Neural cell (in vitro differentiated cells): ENCODE measurements around the gene ALDOC.

ENCODE experiments used
- EP300 ChIP-seq: fragments of 450-650 bp; conservative IDR thresholded peaks from 2 replicates; pipeline ENCODE4 v1.6.1; 2014; ENCODE audit warnings: antibody characterized with exemption, mild to moderate bottlenecking, moderate library complexity; ENCODE audit not compliant: poor library complexity, severe bottlenecking
- RAD21 ChIP-seq: fragments of 450-650 bp; conservative IDR thresholded peaks from 2 replicates; pipeline ENCODE4 v1.6.1; 2014; ENCODE audit warnings: antibody characterized with exemption, mild to moderate bottlenecking, moderate library complexity
- SMC3 ChIP-seq: fragments of 450-650 bp; conservative IDR thresholded peaks from 2 replicates; pipeline ENCODE4 v1.6.1; 2014; ENCODE audit warnings: antibody characterized with exemption, mild to moderate bottlenecking, moderate library complexity; ENCODE audit not compliant: poor library complexity
- TAF1 ChIP-seq: IDR thresholded peaks from 2 replicates; pipeline ENCODE4 v1.6.1; 2012; ENCODE audit warnings: low read depth
- TF ChIP-seq, protein P1 (sequence below): fragments of 450-650 bp; IDR thresholded peaks from 2 replicates; pipeline ENCODE4 v1.5.1; 2014; ENCODE audit warnings: antibody characterized with exemption, mild to moderate bottlenecking, moderate library complexity; ENCODE audit not compliant: poor library complexity, severe bottlenecking

GRCh38 chr17:28552176-28552999 lies 24.3 kb downstream of the ALDOC start, which contains the start of gene UNC119:
- peak; percentile 7 for TF ChIP-seq TAF1
- TF ChIP-seq EP300 = no peak
- TF ChIP-seq, protein P1, sequence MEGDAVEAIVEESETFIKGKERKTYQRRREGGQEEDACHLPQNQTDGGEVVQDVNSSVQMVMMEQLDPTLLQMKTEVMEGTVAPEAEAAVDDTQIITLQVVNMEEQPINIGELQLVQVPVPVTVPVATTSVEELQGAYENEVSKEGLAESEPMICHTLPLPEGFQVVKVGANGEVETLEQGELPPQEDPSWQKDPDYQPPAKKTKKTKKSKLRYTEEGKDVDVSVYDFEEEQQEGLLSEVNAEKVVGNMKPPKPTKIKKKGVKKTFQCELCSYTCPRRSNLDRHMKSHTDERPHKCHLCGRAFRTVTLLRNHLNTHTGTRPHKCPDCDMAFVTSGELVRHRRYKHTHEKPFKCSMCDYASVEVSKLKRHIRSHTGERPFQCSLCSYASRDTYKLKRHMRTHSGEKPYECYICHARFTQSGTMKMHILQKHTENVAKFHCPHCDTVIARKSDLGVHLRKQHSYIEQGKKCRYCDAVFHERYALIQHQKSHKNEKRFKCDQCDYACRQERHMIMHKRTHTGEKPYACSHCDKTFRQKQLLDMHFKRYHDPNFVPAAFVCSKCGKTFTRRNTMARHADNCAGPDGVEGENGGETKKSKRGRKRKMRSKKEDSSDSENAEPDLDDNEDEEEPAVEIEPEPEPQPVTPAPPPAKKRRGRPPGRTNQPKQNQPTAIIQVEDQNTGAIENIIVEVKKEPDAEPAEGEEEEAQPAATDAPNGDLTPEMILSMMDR = no peak
- TF ChIP-seq RAD21 = no peak
- no peak for TF ChIP-seq SMC3
